Prostate gland (tissue), 2 donors: Measurements from ENCODE around the gene PFDN5. TPM values are rescaled to one million over a fixed set of nuclear protein-coding genes. Genes with fewer than 3 reads are reported as not detected.
"Not testable (repeated sequence)": the region's sequence is repeated elsewhere in the genome, so short reads cannot be mapped to it uniquely, and the experiment has no call there.

Experiments used
- DNase-seq: peaks from one replicate; pipeline ENCODE4 v3.0.0-alpha.2; 2019; ENCODE audit warnings: low spot score
- H3K27ac ChIP-seq, 2 donors: fragments of 200-600 bp; sonication (generic); 2 replicates each; pipeline ENCODE4 v1.5.1; 2017 to 2019
- H3K27me3 ChIP-seq: fragments of 200-600 bp; sonication (generic); replicated peaks from 2 replicates; pipeline ENCODE4 v1.5.1; 2019; ENCODE audit not compliant: insufficient read depth
- H3K36me3 ChIP-seq, 2 donors: fragments of 200-600 bp; sonication (generic); 1 replicate in 1 of 2; 2 replicates in 1 of 2; pipeline versions ENCODE4 v1.5.1 to v1.8.1; 2017 to 2019
- H3K4me1 ChIP-seq: fragments of 200-600 bp; sonication (generic); replicated peaks from 2 replicates; pipeline ENCODE4 v1.5.1; 2019
- H3K4me3 ChIP-seq, 2 donors: fragments of 200-600 bp; sonication (generic); 2 replicates each; pipeline ENCODE4 v1.5.1; 2017 to 2019
- H3K9me3 ChIP-seq: fragments of 200-600 bp; sonication (generic); 2 replicates; pipeline ENCODE4 v1.5.1; 2017
- CTCF ChIP-seq, 4 experiments: fragments of 200-600 bp in 2 of 4; fragments of 450-650 bp in 2 of 4; sonication (generic) in 2 of 4; IDR thresholded peaks; 1 replicate in 3 of 4; 2 replicates in 1 of 4; pipeline ENCODE4 v1.5.1; 2016 to 2019; ENCODE audit warnings: antibody characterized with exemption in 4 of 4, mild to moderate bottlenecking in 2 of 4, moderate library complexity in 2 of 4
- POLR2A ChIP-seq: fragments of 450-650 bp; IDR thresholded peaks from one replicate; pipeline ENCODE4 v1.6.1; 2016; ENCODE audit warnings: antibody characterized with exemption, mild to moderate bottlenecking
- POLR2AphosphoS5 ChIP-seq: sonication (generic); formaldehyde crosslinking; IDR thresholded peaks from one replicate; pipeline ENCODE4 v1.6.1; 2017; ENCODE audit warnings: antibody characterized with exemption
- WGBS: methylation state at CpG from one replicate; pipeline ENCODE4 v1.1.5; 2018; 5-methylcytosine and 5-hydroxymethylcytosine counted together
- intact Hi-C: fragments of 100-400 bp; cut with DNase I; formaldehyde crosslinking; loops from one replicate; pipeline ENCODE4 v1.14.2; 2022
- total RNA-seq, 2 donors: library from RNA; depleted of rRNA; stranded (reverse); fragments of >200 nt; gene quantifications; one replicate each; pipeline ENCODE4 v1.1.0, GENCODE V29; 2016

The PFDN5 gene
- total RNA-seq, 2 donors from 2014 or later = 552 to 673 TPM

- intact Hi-C loops = no loop called here
- no peaks in the 10 kb centered on the region for H3K36me3 ChIP-seq
- H3K4me1 ChIP-seq = peaks cover 8% of the 10 kb centered on the region
- whole genome bisulfite sequencing = 75% methylated on average over 6 of the region's 6 CpGs
- DNase-seq = peak; percentile 13
- H3K9me3 ChIP-seq = no peaks in the 10 kb centered on the region
- no peaks in the 10 kb centered on the region for H3K27me3 ChIP-seq
- H3K27ac ChIP-seq = peak overlapping the region; percentile 20 to 48
- TF ChIP-seq CTCF (IDR thresholded peaks at IDR 0.05) (no peak), POLR2A (no peak), POLR2AphosphoS5 (no peak)
- no peak overlapping the region for H3K4me3 ChIP-seq
Measured at GRCh38 chr12:53288322-53288721, 7.0 kb upstream of the PFDN5 start.

GRCh38 chr12:53289891-53290290, 5.5 kb upstream of the PFDN5 start:
- H3K9me3 ChIP-seq = no peaks in the 10 kb centered on the region
- TF ChIP-seq POLR2A (no peak), CTCF (IDR thresholded peaks at IDR 0.05) (no peak), POLR2AphosphoS5 (no peak)
- intact Hi-C loops = no loop called here
- H3K27me3 ChIP-seq = no peaks in the 10 kb centered on the region
- WGBS = 95% methylated on average over 4 of the region's 4 CpGs
- H3K27ac ChIP-seq = no peak overlapping the region
- H3K36me3 ChIP-seq = no peaks in the 10 kb centered on the region
- no peak for DNase-seq
- no peak overlapping the region for H3K4me3 ChIP-seq
- peaks cover 8% of the 10 kb centered on the region for H3K4me1 ChIP-seq

- 97% methylated on average over 9 of the region's 9 CpGs for WGBS
- DNase-seq = no peak
- Histone ChIP-seq H3K4me1 (peaks cover 8% of the 10 kb centered on the region), H3K4me3 (no peak overlapping the region), H3K27me3 (no peaks in the 10 kb centered on the region), H3K36me3 (no peaks in the 10 kb centered on the region), H3K27ac (no peak overlapping the region), H3K9me3 (no peaks in the 10 kb centered on the region)
- no peak for TF ChIP-seq POLR2AphosphoS5
- no peak for TF ChIP-seq CTCF (IDR thresholded peaks at IDR 0.05)
- no peak for TF ChIP-seq POLR2A
- intact Hi-C loops = no loop called here
Measured at GRCh38 chr12:53290661-53291060, 4.7 kb upstream of the PFDN5 start.

GRCh38 chr12:53292426-53292825, 2.9 kb upstream of the PFDN5 start:
- intact Hi-C loops = no loop called here
- DNase-seq = no peak
- H3K27ac ChIP-seq = no peak overlapping the region
- no peaks in the 10 kb centered on the region for H3K9me3 ChIP-seq
- H3K27me3 ChIP-seq = no peaks in the 10 kb centered on the region
- H3K36me3 ChIP-seq = no peaks in the 10 kb centered on the region
- TF ChIP-seq CTCF (IDR thresholded peaks at IDR 0.05) (no peak), POLR2AphosphoS5 (no peak), POLR2A (no peak)
- no peaks in the 10 kb centered on the region for H3K4me1 ChIP-seq
- H3K4me3 ChIP-seq = no peak overlapping the region

GRCh38 chr12:53295891-53296219, 513 bp downstream of the PFDN5 start:
- Histone ChIP-seq H3K4me3 (peak overlapping the region; percentile 58 to 87), H3K27me3 (no peaks in the 10 kb centered on the region), H3K4me1 (peaks cover 6% of the 10 kb centered on the region), H3K36me3 (peaks cover 0 to 7% of the 10 kb centered on the region in 2 donors), H3K9me3 (no peaks in the 10 kb centered on the region), H3K27ac (peak overlapping the region; percentile 77 to 79)
- intact Hi-C loops = loop anchor here (5.0 kb wide), 1 partner anchor 44 kb away; a partner anchor contains a TSS
- DNase-seq = no peak
- TF ChIP-seq CTCF (IDR thresholded peaks at IDR 0.05) (no peak), POLR2AphosphoS5 (no peak), POLR2A (no peak)
- WGBS = 2% methylated on average over 12 of the region's 12 CpGs

GRCh38 chr12:53297106-53297505, 1.8 kb downstream of the PFDN5 start:
- WGBS = 92% methylated on average over 10 of the region's 10 CpGs
- not testable (repeated sequence) for H3K4me3 ChIP-seq, H3K27ac ChIP-seq, H3K27me3 ChIP-seq, H3K9me3 ChIP-seq, H3K4me1 ChIP-seq, H3K36me3 ChIP-seq, DNase-seq
- intact Hi-C loops = loop anchor here (5.0 kb wide), 1 partner anchor 45 kb away; a partner anchor contains a TSS
